ENCODE results near the gene TADA3. TPM values are rescaled to one million over a fixed set of nuclear protein-coding genes. Genes with fewer than 3 reads are reported as not detected.

Gene TADA3
- total RNA-seq, 1 donor from 2014 or later: 23.7 TPM

- no peak for DNase-seq (ENCODE audit: low read depth in 2 of 2)
Measured at GRCh38 chr3:9762871-9763270, 29.4 kb downstream of the TADA3 start.

- no peak for DNase-seq (ENCODE audit: low read depth in 2 of 2)
Measured at GRCh38 chr3:9761919-9762318, 30.4 kb downstream of the TADA3 start.

- DNase-seq (ENCODE audit: low read depth in 2 of 2): no peak
Measured at GRCh38 chr3:9760779-9761505, 31.3 kb downstream of the TADA3 start.

GRCh38 chr3:9757427-9757826 is 34.8 kb downstream of the TADA3 start:
- DNase-seq (ENCODE audit: low read depth in 2 of 2): no peak

- DNase-seq (ENCODE audit: low read depth in 2 of 2): peak in 1 of 2 donors; percentile 35
Measured at GRCh38 chr3:9754678-9755077, 37.6 kb downstream of the TADA3 start.

DNA sequence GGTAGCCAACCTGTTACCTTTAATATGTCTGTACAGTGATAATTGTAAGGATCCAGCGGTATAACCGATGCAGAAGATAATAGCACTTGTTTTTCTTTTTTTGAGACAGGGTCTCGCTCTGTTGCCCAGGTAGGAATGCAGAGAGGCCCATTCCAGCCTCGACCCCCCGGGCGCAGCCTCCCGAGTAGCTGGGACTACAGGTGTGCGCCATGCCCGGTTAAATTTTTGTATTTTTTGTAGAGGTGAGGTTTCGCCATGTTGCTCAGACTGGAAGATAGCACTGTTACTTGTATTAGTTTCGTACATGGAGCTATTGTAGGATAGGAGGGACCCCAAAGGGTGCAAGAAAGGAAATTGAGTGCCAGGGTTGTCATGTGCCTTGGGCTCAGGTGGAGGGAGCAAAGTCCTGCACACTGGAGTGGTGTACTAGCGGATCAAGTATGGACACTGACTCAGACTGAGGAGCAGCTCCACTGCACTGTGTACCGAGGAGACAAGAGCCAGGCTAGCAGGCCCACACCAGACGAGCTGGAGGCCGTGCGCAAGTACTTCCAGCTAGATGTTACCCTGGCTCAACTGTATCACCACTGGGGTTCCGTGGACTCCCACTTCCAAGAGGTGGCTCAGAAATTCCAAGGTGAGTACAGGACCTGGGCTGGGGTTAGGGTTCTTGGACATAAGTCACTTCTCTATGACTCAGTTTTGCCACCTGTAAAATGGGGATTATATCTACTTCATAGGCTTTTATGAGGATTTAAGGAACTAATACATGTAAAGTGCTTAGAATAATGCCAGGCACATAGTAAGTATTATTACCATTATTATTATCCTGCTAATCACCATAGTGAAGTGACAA is 41.5 kb downstream of the TADA3 start:
- DNase-seq (ENCODE audit: low read depth in 2 of 2): no peak

DNA sequence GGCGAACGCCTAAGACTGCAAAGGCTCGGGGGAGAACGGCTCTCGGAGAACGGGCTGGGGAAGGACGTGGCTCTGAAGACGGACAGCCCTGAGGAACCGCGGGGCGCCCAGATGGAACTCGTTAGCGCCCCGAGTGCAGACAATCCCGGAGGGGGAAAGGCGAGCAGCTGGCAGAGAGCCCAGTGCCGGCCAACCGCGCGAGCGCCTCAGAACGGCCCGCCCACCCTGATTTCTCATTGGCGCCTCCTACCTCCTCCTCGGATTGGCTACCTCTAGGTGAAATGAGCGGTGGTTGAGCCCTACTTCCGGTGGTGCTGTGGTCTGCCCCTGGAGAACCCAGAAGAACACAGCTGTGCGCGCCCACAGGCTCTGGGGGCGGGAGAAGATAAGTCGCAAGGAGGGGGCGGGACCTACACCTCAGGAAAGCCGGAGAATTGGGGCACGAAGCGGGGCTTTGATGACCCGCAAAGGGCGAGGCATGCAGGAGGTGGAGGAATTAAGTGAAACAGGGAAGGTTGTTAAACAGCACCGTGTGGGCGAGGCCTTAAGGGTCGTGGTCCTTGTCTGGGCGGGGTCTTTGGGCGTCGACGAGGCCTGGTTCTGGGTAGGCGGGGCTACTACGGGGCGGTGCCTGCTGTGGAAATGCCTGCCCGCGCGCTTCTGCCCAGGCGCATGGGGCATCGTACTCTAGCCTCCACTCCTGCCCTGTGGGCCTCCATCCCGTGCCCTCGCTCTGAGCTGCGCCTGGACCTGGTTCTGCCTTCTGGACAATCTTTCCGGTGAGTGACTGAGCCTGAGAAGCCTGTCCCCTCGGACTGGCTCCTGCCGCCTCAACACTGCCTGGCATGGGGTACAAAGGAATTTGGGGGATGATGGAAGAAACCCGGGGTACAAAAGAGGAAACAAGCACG is 42.4 kb downstream of the TADA3 start, which contains the start of gene OGG1:
TSS of gene OGG1 (plus strand) at position 308 of the 911 bp plus-strand sequence. CDS start at position 643, 335 bp downstream.
- peak; percentile 84 to 98 for DNase-seq (ENCODE audit: low read depth in 2 of 2)

- DNase-seq (ENCODE audit: low read depth in 2 of 2): no peak
Measured at GRCh38 chr3:9749296-9749644, 43.0 kb downstream of the TADA3 start.

- no peak for DNase-seq (ENCODE audit: low read depth in 2 of 2)
Measured at GRCh38 chr3:9748031-9748430, 44.2 kb downstream of the TADA3 start.

- peak in 1 of 2 donors; percentile 55 for DNase-seq (ENCODE audit: low read depth in 2 of 2)
Measured at GRCh38 chr3:9747267-9747666, 45.0 kb downstream of the TADA3 start.

DNA sequence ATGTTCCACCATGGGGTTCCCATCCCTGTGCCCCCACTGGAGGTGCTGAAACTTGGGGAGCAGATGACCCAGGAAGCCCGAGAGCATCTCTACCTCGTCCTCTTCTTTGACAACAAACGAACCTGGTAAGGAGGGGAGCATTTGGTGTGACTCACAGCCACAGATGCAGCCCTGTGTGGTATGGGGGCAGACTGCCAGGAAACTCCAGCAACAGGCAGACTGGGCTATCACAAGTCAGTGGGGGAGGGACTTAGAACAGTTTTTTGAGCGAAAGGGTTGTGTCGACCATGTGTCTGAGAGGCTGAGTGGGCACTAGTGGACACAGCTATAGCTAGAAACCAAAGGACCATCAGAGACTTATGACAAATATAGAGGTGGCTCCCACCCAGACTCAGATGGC is 45.9 kb downstream of the TADA3 start:
- DNase-seq (ENCODE audit: low read depth in 2 of 2): peak in 1 of 2 donors; percentile 66

- no peak for DNase-seq (ENCODE audit: low read depth in 2 of 2)
Measured at GRCh38 chr3:9745521-9745920, 46.8 kb downstream of the TADA3 start.

GRCh38 chr3:9744162-9744561 is 48.1 kb downstream of the TADA3 start:
- DNase-seq (ENCODE audit: low read depth in 2 of 2): no peak

GRCh38 chr3:9743548-9743947 is 48.7 kb downstream of the TADA3 start:
- DNase-seq (ENCODE audit: low read depth in 2 of 2): no peak

GRCh38 chr3:9742560-9742959 is 49.7 kb downstream of the TADA3 start:
- no peak for DNase-seq (ENCODE audit: low read depth in 2 of 2)

GRCh38 chr3:9739181-9739580 is 53.1 kb downstream of the TADA3 start:
- DNase-seq (ENCODE audit: low read depth in 2 of 2): no peak

GRCh38 chr3:9736831-9737230 is 55.4 kb downstream of the TADA3 start:
- DNase-seq (ENCODE audit: low read depth in 2 of 2): no peak

GRCh38 chr3:9732740-9733115 is 59.5 kb downstream of the TADA3 start:
- peak in 1 of 2 donors; percentile 20 for DNase-seq (ENCODE audit: low read depth in 2 of 2)

DNA sequence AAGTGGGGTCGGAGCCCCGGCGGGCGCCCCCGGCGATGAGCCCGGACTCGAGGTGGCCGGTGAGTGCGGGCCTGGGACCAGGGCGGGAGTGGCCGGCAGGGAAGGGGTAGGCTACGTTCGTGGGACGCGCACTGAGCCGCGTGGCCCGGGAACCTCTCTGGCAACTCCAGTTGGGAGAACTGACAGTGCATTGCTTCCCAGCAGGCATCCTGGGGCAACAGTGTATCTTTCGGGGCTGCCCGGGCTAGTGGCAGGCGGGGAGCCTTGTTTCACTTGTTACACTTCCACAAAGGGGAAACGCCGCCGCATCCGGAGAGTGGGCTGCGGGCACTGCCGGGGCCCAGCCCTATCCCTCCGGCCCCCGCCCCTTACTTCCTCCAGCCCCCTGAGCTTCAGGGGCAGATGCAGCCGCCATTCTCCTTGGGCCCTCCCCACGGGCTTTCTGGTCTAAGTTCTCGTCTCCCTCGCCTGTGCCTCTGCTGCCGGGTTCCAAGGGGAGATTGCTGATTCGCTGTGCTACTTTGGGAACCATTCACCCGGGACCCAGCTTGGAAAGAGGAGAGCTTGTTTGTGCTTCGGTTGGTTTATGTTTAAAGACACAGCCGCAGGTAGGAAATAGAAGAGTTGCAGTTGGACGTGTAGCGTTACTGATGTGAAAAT is 60.1 kb downstream of the TADA3 start:
- DNase-seq (ENCODE audit: low read depth in 2 of 2): peak in 1 of 2 donors; percentile 34

- DNase-seq (ENCODE audit: low read depth in 2 of 2): peak; percentile 96 to 99
Measured at GRCh38 chr3:9731206-9732079, 60.8 kb downstream of the TADA3 start, which contains the start of gene BRPF1. TSS of gene BRPF1 (plus strand) at chr3:9731735. CDS start at chr3:9734141, 2,406 bp downstream.

All from dermis microvascular lymphatic vessel endothelial cell (primary cell).